Measurements from ENCODE around the gene KIDINS220. TPM values are rescaled to one million over a fixed set of nuclear protein-coding genes. Genes with fewer than 3 reads are reported as not detected.

The KIDINS220 gene
- total RNA-seq, 4 donors from 2014 or later = 65.8 to 78.1 (median 73.6) TPM

GRCh38 chr2:8720741-8721140 is 116.7 kb downstream of the KIDINS220 start:
- no peak for DNase-seq (ENCODE audit: extremely low spot score)
- no peak overlapping the region for H3K27ac ChIP-seq (replicated peaks in 1 of 4)
- no peaks in the 10 kb centered on the region for H3K4me1 ChIP-seq
- no peaks in the 10 kb centered on the region for H3K9me3 ChIP-seq
- H3K4me3 ChIP-seq = no peak overlapping the region
- H3K27me3 ChIP-seq = no peaks in the 10 kb centered on the region
- peaks cover 0 to 8% (median 2%) of the 10 kb centered on the region in 4 donors for H3K36me3 ChIP-seq
- intact Hi-C loops (cut with DNase I) = no loop called here
- 71% methylated on average over 3 of the region's 3 CpGs for WGBS
- TF ChIP-seq CTCF (IDR thresholded peaks at IDR 0.05) = no peak
- TF ChIP-seq POLR2A (IDR thresholded peaks at IDR 0.05; ENCODE audit: low read depth) = no peak
- no peak for TF ChIP-seq EP300 (IDR thresholded peaks at IDR 0.05)
- TF ChIP-seq POLR2AphosphoS5 (IDR thresholded peaks at IDR 0.05) = no peak

GRCh38 chr2:8719528-8719927 is 117.9 kb downstream of the KIDINS220 start:
- TF ChIP-seq POLR2A (IDR thresholded peaks at IDR 0.05; ENCODE audit: low read depth) = no peak
- TF ChIP-seq CTCF (IDR thresholded peaks at IDR 0.05) = no peak
- no peak for TF ChIP-seq EP300 (IDR thresholded peaks at IDR 0.05)
- no peak for TF ChIP-seq POLR2AphosphoS5 (IDR thresholded peaks at IDR 0.05)
- no peaks in the 10 kb centered on the region for H3K27me3 ChIP-seq
- H3K9me3 ChIP-seq = no peaks in the 10 kb centered on the region
- intact Hi-C loops (cut with DNase I) = no loop called here
- H3K27ac ChIP-seq (replicated peaks in 1 of 4) = no peak overlapping the region
- DNase-seq (ENCODE audit: extremely low spot score) = no peak
- no peaks in the 10 kb centered on the region for H3K4me1 ChIP-seq
- H3K4me3 ChIP-seq = no peak overlapping the region
- peaks cover 0 to 8% (median 2%) of the 10 kb centered on the region in 4 donors for H3K36me3 ChIP-seq
- WGBS = 91% methylated on average over 3 of the region's 3 CpGs

- H3K9me3 ChIP-seq = no peaks in the 10 kb centered on the region
- TF ChIP-seq POLR2AphosphoS5 (IDR thresholded peaks at IDR 0.05) = no peak
- no peak for DNase-seq (ENCODE audit: extremely low spot score)
- WGBS = 91% methylated on average over 5 of the region's 5 CpGs
- H3K27me3 ChIP-seq = no peaks in the 10 kb centered on the region
- no peak overlapping the region for H3K4me3 ChIP-seq
- no peak overlapping the region for H3K27ac ChIP-seq (replicated peaks in 1 of 4)
- H3K36me3 ChIP-seq = no peaks in the 10 kb centered on the region
- no peaks in the 10 kb centered on the region for H3K4me1 ChIP-seq
- intact Hi-C loops (cut with DNase I) = no loop called here
Observed at GRCh38 chr2:8714971-8715370, 122.4 kb downstream of the KIDINS220 start.

GRCh38 chr2:8714283-8714682 is 123.1 kb downstream of the KIDINS220 start:
- DNase-seq (ENCODE audit: extremely low spot score) = no peak

GRCh38 chr2:8710951-8711350 is 126.5 kb downstream of the KIDINS220 start:
- H3K4me3 ChIP-seq = no peak overlapping the region
- no peak overlapping the region for H3K27ac ChIP-seq (replicated peaks in 1 of 4)
- H3K9me3 ChIP-seq = no peaks in the 10 kb centered on the region
- H3K27me3 ChIP-seq = peaks cover 0 to 3% (median 0%) of the 10 kb centered on the region in 4 donors
- no peaks in the 10 kb centered on the region for H3K36me3 ChIP-seq
- WGBS = 76% methylated on average over 3 of the region's 3 CpGs
- H3K4me1 ChIP-seq = no peaks in the 10 kb centered on the region
- intact Hi-C loops (cut with DNase I) = no loop called here
- TF ChIP-seq POLR2AphosphoS5 (IDR thresholded peaks at IDR 0.05) (no peak), CTCF (IDR thresholded peaks at IDR 0.05) (no peak), POLR2A (IDR thresholded peaks at IDR 0.05; ENCODE audit: low read depth) (no peak)
- no peak for DNase-seq (ENCODE audit: extremely low spot score)

More at GRCh38 chr2:8714283-8714682, 123.1 kb downstream of the KIDINS220 start:
- Histone ChIP-seq H3K27me3 (no peaks in the 10 kb centered on the region), H3K9me3 (no peaks in the 10 kb centered on the region), H3K36me3 (no peaks in the 10 kb centered on the region), H3K4me3 (no peak overlapping the region), H3K4me1 (no peaks in the 10 kb centered on the region), H3K27ac (replicated peaks in 1 of 4) (no peak overlapping the region)
- TF ChIP-seq EP300 (IDR thresholded peaks at IDR 0.05) = no peak
- TF ChIP-seq POLR2AphosphoS5 (IDR thresholded peaks at IDR 0.05) = no peak
- TF ChIP-seq CTCF (IDR thresholded peaks at IDR 0.05) = no peak
- no peak for TF ChIP-seq POLR2A (IDR thresholded peaks at IDR 0.05; ENCODE audit: low read depth)
- 92% methylated on average over 7 of the region's 7 CpGs for WGBS
- intact Hi-C loops (cut with DNase I) = no loop called here
